ENCODE data around the gene FBXW11.

GRCh38 chr5:171901764-171902163 lies 104.7 kb downstream of the FBXW11 start:
- TF ChIP-seq EZH2 (IDR thresholded peaks at IDR 0.05; ENCODE audit: borderline replicate concordance, low read length) (no peak), CTCF (conservative IDR thresholded peaks at IDR 0.05 in 1 of 2, IDR thresholded peaks at IDR 0.05 in 1 of 2; ENCODE audit: extremely low read depth in 1 of 2, insufficient read depth in 1 of 2, low read depth in 1 of 2, low read length in 2 of 2) (no peak)
